ENCODE measurements around the gene PLB1. TPM values are rescaled to one million over a fixed set of nuclear protein-coding genes. Genes with fewer than 3 reads are reported as not detected.

The PLB1 gene
- polyA plus RNA-seq, 3 donors = 20.2 to 35.8 (median 23.9) TPM

- H3K9ac ChIP-seq (ENCODE audit: insufficient read depth, low read length, poor library complexity, severe bottlenecking) = peak overlapping the region; percentile 42
- DNase-seq = peak; percentile 82 to 93 (median 89)
- no peaks in the 10 kb centered on the region for H3K36me3 ChIP-seq (replicated peaks in 1 of 2; ENCODE audit: control insufficient read depth in 1 of 2, insufficient read depth in 2 of 2, low read length in 2 of 2)
- no peaks in the 10 kb centered on the region for H4K20me1 ChIP-seq (ENCODE audit: insufficient read depth, low read length)
- H2AFZ ChIP-seq (ENCODE audit: insufficient read depth, low read depth, low read length, poor library complexity, severe bottlenecking) = peak overlapping the region; percentile 56
- Mint-ChIP-seq H3K4me3 (peak overlapping the region; percentile 60 to 77), H3K27me3 (ENCODE audit: low read depth in 3 of 3) (peaks cover 0 to 6% (median 2%) of the 10 kb centered on the region in 3 donors), H3K4me1 (peaks cover 16% of the 10 kb centered on the region), H3K27ac (peak overlapping the region; percentile 71 to 93 (median 87)), H3K9me3 (no peaks in the 10 kb centered on the region), H3K36me3 (peaks cover 0 to 3% of the 10 kb centered on the region in 2 donors)
- TF ChIP-seq CTCF (IDR thresholded peaks at IDR 0.05) = peak; percentile 91
- H3K4me2 ChIP-seq (replicated peaks; ENCODE audit: extremely low read depth, low read length, poor library complexity, severe bottlenecking) = peak overlapping the region; percentile 58
- H3K27ac ChIP-seq (ENCODE audit: low read depth in 1 of 2, low read length in 2 of 2) = peak overlapping the region in 1 of 2 donors; percentile 62
- no peaks in the 10 kb centered on the region for H3K27me3 ChIP-seq (ENCODE audit: control insufficient read depth in 2 of 2, insufficient read depth in 2 of 2, low read length in 2 of 2)
- H3K4me3 ChIP-seq (replicated peaks in 1 of 3; ENCODE audit: low read depth in 2 of 3, low read length in 3 of 3) = peak overlapping the region in 1 of 3 experiments; percentile 45
- intact Hi-C loops (cut with micrococcal nuclease) = loop anchor here (2.0 to 10.0 kb wide), 4 partner anchors 28 to 160 kb away; partner anchors contain the start of gene PPP1CB (in 2 of the 2)
- H3K9me3 ChIP-seq (replicated peaks in 1 of 2; ENCODE audit: control insufficient read depth in 1 of 2, insufficient read depth in 1 of 2, low read length in 2 of 2) = no peaks in the 10 kb centered on the region
- H3K4me1 ChIP-seq (ENCODE audit: control insufficient read depth in 1 of 2, insufficient read depth in 2 of 2, low read length in 2 of 2) = peaks cover 14 to 16% of the 10 kb centered on the region in 2 donors
- no peaks in the 10 kb centered on the region for H3K79me2 ChIP-seq (ENCODE audit: insufficient read depth, low read length)
- WGBS (ENCODE audit: insufficient coverage) = 37% methylated on average over 12 of the region's 20 CpGs
Observed at GRCh38 chr2:28594332-28595108, 98.7 kb downstream of the PLB1 start.

- Histone ChIP-seq H3K4me2 (replicated peaks; ENCODE audit: extremely low read depth, low read length, poor library complexity, severe bottlenecking) (no peak overlapping the region), H3K9me3 (replicated peaks in 1 of 2; ENCODE audit: control insufficient read depth in 1 of 2, insufficient read depth in 1 of 2, low read length in 2 of 2) (no peaks in the 10 kb centered on the region), H3K79me2 (ENCODE audit: insufficient read depth, low read length) (no peaks in the 10 kb centered on the region), H4K20me1 (ENCODE audit: insufficient read depth, low read length) (no peaks in the 10 kb centered on the region), H3K4me1 (ENCODE audit: control insufficient read depth in 1 of 2, insufficient read depth in 2 of 2, low read length in 2 of 2) (peaks cover 22 to 24% of the 10 kb centered on the region in 2 donors), H3K4me3 (replicated peaks in 1 of 3; ENCODE audit: low read depth in 2 of 3, low read length in 3 of 3) (no peak overlapping the region), H3K9ac (ENCODE audit: insufficient read depth, low read length, poor library complexity, severe bottlenecking) (no peak overlapping the region), H3K36me3 (replicated peaks in 1 of 2; ENCODE audit: control insufficient read depth in 1 of 2, insufficient read depth in 2 of 2, low read length in 2 of 2) (no peaks in the 10 kb centered on the region), H3K27ac (ENCODE audit: low read depth in 1 of 2, low read length in 2 of 2) (no peak overlapping the region), H3K27me3 (ENCODE audit: control insufficient read depth in 2 of 2, insufficient read depth in 2 of 2, low read length in 2 of 2) (no peaks in the 10 kb centered on the region), H2AFZ (ENCODE audit: insufficient read depth, low read depth, low read length, poor library complexity, severe bottlenecking) (no peak overlapping the region)
- DNase-seq = no peak
- Mint-ChIP-seq H3K36me3 (no peaks in the 10 kb centered on the region), H3K9me3 (peaks cover 0 to 3% (median 0%) of the 10 kb centered on the region in 7 donors), H3K4me1 (peaks cover 24% of the 10 kb centered on the region), H3K4me3 (no peak overlapping the region), H3K27me3 (ENCODE audit: low read depth in 3 of 3) (peaks cover 0 to 4% (median 2%) of the 10 kb centered on the region in 3 donors), H3K27ac (peak overlapping the region in 1 of 7 donors; percentile 89)
- 92% methylated on average over 2 of the region's 4 CpGs for WGBS (ENCODE audit: insufficient coverage)
- no peak for TF ChIP-seq CTCF (IDR thresholded peaks at IDR 0.05)
- intact Hi-C loops (cut with micrococcal nuclease) = loop anchor here (2.0 to 10.0 kb wide), 3 partner anchors 29 to 159 kb away; partner anchors contain the start of gene PPP1CB (in 1 of the 2)
Observed at GRCh38 chr2:28595323-28595722, 99.5 kb downstream of the PLB1 start.
